ENCODE results near the gene TMEM273.

Gene TMEM273

GRCh38 chr10:49141541-49142332 lies 46.5 kb downstream of the TMEM273 start:
- DNase-seq (ENCODE audit: insufficient read length, low spot score) (no peak), FAIRE-seq (no peak)
- TF ChIP-seq, protein P1, sequence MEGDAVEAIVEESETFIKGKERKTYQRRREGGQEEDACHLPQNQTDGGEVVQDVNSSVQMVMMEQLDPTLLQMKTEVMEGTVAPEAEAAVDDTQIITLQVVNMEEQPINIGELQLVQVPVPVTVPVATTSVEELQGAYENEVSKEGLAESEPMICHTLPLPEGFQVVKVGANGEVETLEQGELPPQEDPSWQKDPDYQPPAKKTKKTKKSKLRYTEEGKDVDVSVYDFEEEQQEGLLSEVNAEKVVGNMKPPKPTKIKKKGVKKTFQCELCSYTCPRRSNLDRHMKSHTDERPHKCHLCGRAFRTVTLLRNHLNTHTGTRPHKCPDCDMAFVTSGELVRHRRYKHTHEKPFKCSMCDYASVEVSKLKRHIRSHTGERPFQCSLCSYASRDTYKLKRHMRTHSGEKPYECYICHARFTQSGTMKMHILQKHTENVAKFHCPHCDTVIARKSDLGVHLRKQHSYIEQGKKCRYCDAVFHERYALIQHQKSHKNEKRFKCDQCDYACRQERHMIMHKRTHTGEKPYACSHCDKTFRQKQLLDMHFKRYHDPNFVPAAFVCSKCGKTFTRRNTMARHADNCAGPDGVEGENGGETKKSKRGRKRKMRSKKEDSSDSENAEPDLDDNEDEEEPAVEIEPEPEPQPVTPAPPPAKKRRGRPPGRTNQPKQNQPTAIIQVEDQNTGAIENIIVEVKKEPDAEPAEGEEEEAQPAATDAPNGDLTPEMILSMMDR (IDR thresholded peaks at IDR 0.05; ENCODE audit: insufficient read depth, missing control alignments): no peak

DNA sequence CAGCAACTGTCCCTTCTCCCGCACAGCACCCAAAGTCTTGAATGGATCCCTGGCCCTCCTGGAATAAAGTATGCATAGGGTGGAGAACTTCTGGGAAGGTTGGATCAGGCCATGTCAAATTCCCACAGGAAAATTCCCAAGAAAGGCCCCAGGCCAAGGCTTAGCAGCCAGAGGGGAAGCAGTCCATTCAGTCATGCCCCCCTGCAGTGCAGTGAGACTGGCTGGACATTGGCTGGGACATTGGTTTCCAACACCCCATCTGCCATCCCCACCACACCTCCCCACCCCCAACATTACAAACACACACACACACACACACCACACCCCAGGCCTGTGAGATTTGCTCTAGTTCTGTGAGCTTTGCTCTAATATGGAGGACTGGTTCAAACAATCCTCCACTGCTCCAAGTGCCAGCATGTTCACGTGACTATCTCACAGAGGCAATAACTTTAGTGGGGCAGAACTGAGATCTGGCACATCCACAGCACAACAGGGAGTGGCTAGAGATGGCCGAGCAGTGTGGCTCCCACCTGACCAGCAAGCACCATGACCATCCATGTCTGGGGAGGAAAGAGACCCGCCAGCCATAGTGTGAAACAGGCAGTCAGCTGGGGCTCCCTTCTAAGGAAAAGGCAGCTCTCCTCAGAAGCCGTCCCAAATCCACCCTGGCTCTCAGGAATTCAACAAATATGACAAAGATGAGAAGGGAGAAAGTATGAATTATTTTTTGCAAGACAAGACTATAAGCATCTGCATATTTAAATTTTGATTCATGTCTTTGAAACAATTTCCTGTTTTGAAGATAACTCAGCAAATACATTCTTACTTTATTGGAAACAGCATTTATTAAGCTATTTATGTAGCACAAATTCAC lies 47.6 kb downstream of the TMEM273 start:
- DNase-seq (ENCODE audit: insufficient read length, low spot score): no peak
- TF ChIP-seq, protein P1 (IDR thresholded peaks at IDR 0.05; ENCODE audit: insufficient read depth, missing control alignments): no peak
- FAIRE-seq: no peak

DNA sequence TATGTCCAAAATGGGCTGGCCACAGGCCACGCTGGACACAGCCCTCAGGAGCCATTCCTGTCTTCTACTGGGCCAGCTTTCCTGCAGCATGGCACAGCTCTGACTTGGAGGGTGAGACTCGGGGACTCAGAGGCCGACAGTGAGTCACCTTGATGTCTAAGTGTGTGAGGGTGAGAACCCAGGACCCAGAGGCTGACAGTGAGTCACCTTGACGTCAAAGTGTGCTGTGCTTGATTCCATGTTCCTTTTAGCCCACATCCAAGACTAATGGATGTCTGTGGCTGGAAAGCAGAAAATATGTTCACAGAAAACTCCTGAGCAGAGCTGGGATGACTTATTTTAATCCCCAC lies 48.4 kb downstream of the TMEM273 start:
- DNase-seq (ENCODE audit: insufficient read length, low spot score): no peak
- FAIRE-seq: no peak

GRCh38 chr10:49139028-49139845 lies 49.0 kb downstream of the TMEM273 start:
- DNase-seq (ENCODE audit: insufficient read length, low spot score) (no peak), FAIRE-seq (no peak)
- TF ChIP-seq, protein P1 (IDR thresholded peaks at IDR 0.05; ENCODE audit: insufficient read depth, missing control alignments): no peak

More for the DNA sequence above, 48.4 kb downstream of the TMEM273 start:
- TF ChIP-seq, protein P1 (IDR thresholded peaks at IDR 0.05; ENCODE audit: insufficient read depth, missing control alignments): no peak

DNA sequence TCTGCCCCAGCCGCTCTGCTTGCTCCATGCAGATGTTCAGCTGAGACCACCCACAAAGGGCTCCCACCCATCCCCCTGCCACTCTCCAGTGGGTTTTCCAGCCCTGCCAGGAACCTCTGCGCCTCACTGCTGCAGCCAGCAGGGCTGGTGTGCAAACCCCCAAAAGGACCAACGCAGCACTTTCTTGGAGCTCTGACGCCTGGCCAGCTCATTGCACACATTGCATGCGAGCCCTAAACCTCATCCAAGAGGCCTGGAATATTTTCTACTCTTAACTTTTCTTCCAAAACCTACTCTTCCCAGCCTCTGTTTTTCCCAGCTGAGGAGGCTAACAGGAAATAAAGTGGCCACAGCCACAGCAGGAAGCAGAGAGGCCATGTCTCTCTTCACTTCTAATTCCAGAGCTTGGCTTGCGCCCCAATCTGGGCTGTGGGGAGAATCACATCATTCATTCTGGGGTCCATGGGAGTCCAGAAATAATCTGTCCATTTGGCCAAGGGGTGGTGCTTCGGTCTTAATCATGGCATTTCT lies 49.8 kb downstream of the TMEM273 start:
- TF ChIP-seq, protein P1 (IDR thresholded peaks at IDR 0.05; ENCODE audit: insufficient read depth, missing control alignments): no peak
- DNase-seq (ENCODE audit: insufficient read length, low spot score) (no peak), FAIRE-seq (no peak)

DNA sequence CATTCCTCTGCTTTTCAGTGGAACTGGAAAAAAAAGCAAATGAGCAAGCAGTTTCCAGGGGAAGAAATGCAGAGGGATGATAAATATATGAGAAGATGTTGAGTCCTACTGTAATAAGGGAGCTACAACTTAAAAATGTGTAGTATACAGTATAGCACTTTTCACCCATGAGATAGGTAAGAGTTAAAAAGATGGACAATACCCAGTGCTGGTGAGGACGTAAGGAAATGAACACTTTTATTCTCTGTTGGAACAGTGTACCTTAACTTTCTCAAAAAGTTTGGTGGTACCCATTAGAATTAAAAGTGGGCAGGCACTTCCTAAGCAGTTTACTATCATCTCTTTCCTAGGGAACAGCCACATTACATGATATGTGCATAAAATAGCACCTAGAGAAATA lies 51.7 kb downstream of the TMEM273 start:
- TF ChIP-seq, protein P1 (IDR thresholded peaks at IDR 0.05; ENCODE audit: insufficient read depth, missing control alignments): no peak
- no peak for FAIRE-seq
- no peak for DNase-seq (ENCODE audit: insufficient read length, low spot score)
